DLD1 (cell line): ENCODE measurements around the gene METTL6.
"Not testable (repeated sequence)": the region's sequence is repeated elsewhere in the genome, so short reads cannot be mapped to it uniquely, and the experiment has no call there.

ENCODE experiments used
- in situ Hi-C: cut with HindIII; loops from 2 replicates; pipeline ENCODE4 v1.10.0; 2017; ENCODE audit warnings: low sequenced_read_pairs

The METTL6 gene

GRCh38 chr3:15405448-15406050 is 21.8 kb downstream of the METTL6 start:
- in situ Hi-C loops = no loop called here

- in situ Hi-C loops = no loop called here
Observed at GRCh38 chr3:15404767-15405166, 22.6 kb downstream of the METTL6 start.

- in situ Hi-C loops = no loop called here
Observed at GRCh38 chr3:15403965-15404364, 23.4 kb downstream of the METTL6 start.

GRCh38 chr3:15403495-15403894 is 23.8 kb downstream of the METTL6 start:
- in situ Hi-C loops = no loop called here

- in situ Hi-C loops = no loop called here
Observed at GRCh38 chr3:15401936-15402335, 25.4 kb downstream of the METTL6 start.

DNA sequence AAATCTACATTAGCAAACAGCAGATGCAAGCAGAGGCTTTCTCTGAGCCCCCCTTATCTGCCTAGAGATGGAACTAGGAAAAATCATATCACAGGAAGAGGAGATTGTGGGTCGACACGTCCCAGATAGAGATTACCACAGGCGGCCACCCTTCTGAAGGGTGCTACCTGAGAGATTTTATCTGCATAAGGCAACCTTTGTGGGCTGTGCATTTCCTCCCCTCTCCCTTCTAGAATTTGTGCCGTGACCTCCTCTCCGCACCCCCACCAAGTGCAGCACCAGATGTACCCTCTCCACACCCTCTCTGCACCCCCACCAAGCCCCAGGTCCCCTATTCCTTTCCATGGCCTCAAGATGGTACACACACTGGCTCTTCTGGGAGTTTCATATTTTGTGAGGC is 27.4 kb downstream of the METTL6 start:
- in situ Hi-C loops = no loop called here

DNA sequence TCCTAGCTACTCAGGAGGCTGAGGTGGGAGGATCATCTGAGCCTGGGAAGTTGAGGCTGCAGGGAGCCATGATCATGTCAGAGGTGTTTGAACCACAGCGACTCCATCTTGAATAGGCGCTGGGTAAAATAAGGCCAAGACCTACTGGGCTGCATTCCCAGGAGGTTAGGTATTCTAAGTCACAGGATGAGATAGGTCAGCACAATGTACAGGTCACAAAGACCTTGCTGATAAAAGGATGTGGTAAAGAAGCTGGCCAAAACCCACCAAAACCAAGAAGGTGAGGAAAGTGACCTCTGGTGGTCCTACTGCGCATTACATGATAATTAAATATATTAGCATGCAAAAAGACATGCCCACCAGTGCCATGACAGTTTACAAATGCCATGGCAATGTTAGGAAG is 28.6 kb downstream of the METTL6 start:
- in situ Hi-C loops = not testable (repeated sequence)

DNA sequence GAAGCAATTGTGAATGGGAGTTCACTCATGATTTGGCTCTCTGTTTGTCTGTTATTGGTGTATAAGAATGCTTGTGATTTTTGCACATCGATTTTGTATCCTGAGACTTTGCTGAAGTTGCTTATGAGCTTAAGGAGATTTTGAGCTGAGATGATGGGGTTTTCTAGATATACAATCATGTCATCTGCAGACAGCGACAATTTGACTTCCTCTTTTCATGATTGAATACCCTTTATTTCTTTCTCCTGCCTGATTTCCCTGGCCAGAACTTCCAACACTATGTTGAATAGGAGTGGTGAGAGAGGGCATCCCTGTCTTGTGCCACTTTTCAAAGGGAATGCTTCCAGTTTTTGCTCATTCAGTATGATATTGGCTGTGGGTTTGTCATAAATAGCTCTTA is 34.1 kb downstream of the METTL6 start:
- in situ Hi-C loops = not testable (repeated sequence)

GRCh38 chr3:15391007-15391406 is 36.3 kb downstream of the METTL6 start:
- in situ Hi-C loops = no loop called here

- in situ Hi-C loops = no loop called here
Observed at GRCh38 chr3:15390460-15390859, 36.9 kb downstream of the METTL6 start.

DNA sequence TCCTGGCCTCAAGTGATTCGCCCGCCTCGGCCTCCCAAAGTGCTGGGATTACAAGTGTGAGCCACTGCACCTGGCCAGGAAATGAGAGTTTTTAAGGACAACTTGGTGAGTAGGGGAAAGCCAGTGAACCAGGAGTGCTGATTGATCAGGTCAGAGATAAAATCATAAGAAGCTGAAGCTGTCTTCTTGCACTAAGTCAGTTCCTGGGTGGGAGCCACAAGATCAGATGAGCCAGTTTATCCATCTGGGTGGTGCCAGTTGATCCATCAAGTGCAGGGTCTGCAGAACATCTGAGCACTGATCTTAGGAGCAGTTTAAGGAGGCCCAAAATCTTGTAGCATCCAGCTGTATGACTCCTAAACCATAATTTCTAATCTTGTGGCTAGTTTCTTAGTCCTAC is 39.0 kb downstream of the METTL6 start:
- in situ Hi-C loops = not testable (repeated sequence)

GRCh38 chr3:15387735-15388134 is 39.6 kb downstream of the METTL6 start:
- in situ Hi-C loops = no loop called here

GRCh38 chr3:15387171-15387581 is 40.2 kb downstream of the METTL6 start:
- in situ Hi-C loops = no loop called here

DNA sequence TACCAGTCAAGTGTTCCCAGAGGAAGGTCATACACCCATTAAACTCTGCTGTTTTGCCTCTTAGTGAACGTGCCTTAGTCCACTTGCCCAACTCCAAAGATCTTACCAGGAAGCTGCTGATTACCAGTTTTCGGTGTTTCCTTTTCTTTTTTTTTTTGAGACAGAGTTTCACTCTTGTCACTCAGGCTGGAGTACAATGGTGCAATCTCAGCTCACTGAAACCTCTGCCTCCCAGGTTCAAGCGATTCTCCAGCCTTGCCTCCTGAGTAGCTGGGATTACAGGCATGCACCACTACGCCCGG is 40.7 kb downstream of the METTL6 start:
- in situ Hi-C loops = not testable (repeated sequence)

GRCh38 chr3:15385901-15386653 is 41.3 kb downstream of the METTL6 start:
- in situ Hi-C loops = no loop called here

DNA sequence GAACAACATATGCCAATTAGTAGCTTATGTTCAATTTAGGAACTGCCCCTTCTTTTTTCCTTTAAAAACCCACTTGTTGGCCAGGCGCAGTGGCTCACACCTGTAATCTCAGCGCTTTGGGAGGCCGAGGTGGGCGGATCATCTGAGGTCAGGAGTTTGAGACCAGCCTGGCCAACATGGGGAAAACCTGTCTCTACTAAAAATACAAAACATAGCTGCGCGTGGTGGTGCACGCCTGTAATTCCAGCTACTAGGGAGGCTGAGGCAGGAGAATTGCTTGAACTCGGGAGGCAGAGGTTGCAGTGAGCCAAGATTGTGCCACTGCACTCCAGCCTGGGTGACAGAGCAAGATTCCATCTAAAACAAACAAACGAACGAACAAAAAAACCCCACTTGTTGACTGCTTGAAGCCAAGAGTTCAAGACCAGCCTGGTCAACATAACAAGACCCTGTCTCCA is 42.1 kb downstream of the METTL6 start:
- in situ Hi-C loops = not testable (repeated sequence)

DNA sequence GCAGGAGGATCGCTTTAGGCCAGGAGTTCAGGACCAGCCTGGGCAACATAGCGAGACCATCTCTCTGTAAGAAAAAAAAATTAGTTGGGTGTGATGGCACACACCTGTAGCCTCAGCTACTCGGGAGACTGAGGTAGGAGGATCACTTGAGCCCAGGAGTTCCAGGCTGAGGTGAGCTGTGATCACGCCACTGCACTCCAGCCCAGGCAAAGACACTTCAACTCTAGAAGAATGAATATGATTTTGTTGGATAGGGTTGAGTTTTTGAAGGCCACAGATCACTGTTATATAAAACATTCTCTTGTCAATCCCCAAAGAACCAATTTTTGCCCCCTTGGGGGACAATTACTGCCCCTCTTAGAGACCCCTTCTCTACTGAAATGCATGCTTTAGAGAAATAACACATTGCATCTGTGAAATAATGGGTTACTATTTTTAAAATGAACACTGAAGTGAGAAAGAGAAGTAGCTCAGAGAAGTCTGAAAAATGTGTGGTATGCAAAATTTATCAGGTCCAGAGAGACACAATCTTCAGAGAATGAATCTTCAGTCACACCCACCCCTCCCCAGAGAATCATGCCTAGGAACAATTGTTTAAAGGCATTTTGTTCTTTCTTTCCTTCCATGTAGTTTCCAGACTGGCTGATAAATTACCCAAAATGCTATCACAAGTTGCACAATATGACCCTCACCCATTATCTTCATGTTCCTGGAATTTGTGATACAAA is 42.7 kb downstream of the METTL6 start:
- in situ Hi-C loops = no loop called here

- in situ Hi-C loops = no loop called here
Observed at GRCh38 chr3:15382405-15382923, 44.9 kb downstream of the METTL6 start.

- in situ Hi-C loops = no loop called here
Observed at GRCh38 chr3:15380980-15381890, 46.1 kb downstream of the METTL6 start.

GRCh38 chr3:15377961-15378791 is 49.2 kb downstream of the METTL6 start:
- in situ Hi-C loops = no loop called here
